GM18499 (cell line): ENCODE data around the gene PLEKHG5.
"Not testable (repeated sequence)": the region's sequence is repeated elsewhere in the genome, so short reads cannot be mapped to it uniquely, and the experiment has no call there.

Experiments used
- ATAC-seq: cut with Tn5 transposase; IDR thresholded peaks from one replicate; pipeline ENCODE4 v1.9.1; 2021; ENCODE audit warnings: moderate number of reproducible peaks; ENCODE audit not compliant: insufficient read depth, unreplicated experiment

Gene PLEKHG5

GRCh38 chr1:6466023-6466422 is 25.4 kb downstream of the PLEKHG5 start, which contains the start of gene TNFRSF25:
TNFRSF25 (minus strand) TSS chr1:6466173; CDS start chr1:6466107, 66 bp downstream.
- no peak for ATAC-seq

GRCh38 chr1:6465461-6466005 is 25.9 kb downstream of the PLEKHG5 start:
- no peak for ATAC-seq

- ATAC-seq: no peak
Measured at GRCh38 chr1:6464915-6465314, 26.6 kb downstream of the PLEKHG5 start.

- ATAC-seq: no peak
Measured at GRCh38 chr1:6464514-6464836, 27.0 kb downstream of the PLEKHG5 start.

- no peak for ATAC-seq
Measured at GRCh38 chr1:6463120-6463412, 28.4 kb downstream of the PLEKHG5 start.

GRCh38 chr1:6462412-6463119 is 28.9 kb downstream of the PLEKHG5 start:
- ATAC-seq: no peak

GRCh38 chr1:6461538-6462411 is 29.7 kb downstream of the PLEKHG5 start:
- ATAC-seq: no peak

GRCh38 chr1:6461051-6461530 is 30.4 kb downstream of the PLEKHG5 start:
- ATAC-seq: no peak

GRCh38 chr1:6460301-6461050 is 31.0 kb downstream of the PLEKHG5 start:
- no peak for ATAC-seq

GRCh38 chr1:6459850-6460265 is 31.6 kb downstream of the PLEKHG5 start:
- ATAC-seq: no peak

GRCh38 chr1:6456800-6457466 is 34.5 kb downstream of the PLEKHG5 start:
- no peak for ATAC-seq

GRCh38 chr1:6455752-6456520 is 35.5 kb downstream of the PLEKHG5 start:
- ATAC-seq: not testable (repeated sequence)

- no peak for ATAC-seq
Measured at GRCh38 chr1:6454856-6455751, 36.4 kb downstream of the PLEKHG5 start.

- ATAC-seq: not testable (repeated sequence)
Measured at GRCh38 chr1:6453895-6454855, 37.3 kb downstream of the PLEKHG5 start.

- no peak for ATAC-seq
Measured at GRCh38 chr1:6450943-6451373, 40.5 kb downstream of the PLEKHG5 start.

GRCh38 chr1:6450486-6450885 is 41.0 kb downstream of the PLEKHG5 start:
- ATAC-seq: not testable (repeated sequence)

- ATAC-seq: no peak
Measured at GRCh38 chr1:6450005-6450450, 41.4 kb downstream of the PLEKHG5 start.
